ENCODE results near the gene KRT85.
A peak's percentile ranks its signal among the peaks of the same experiment; 100 is the strongest.

Gene KRT85

DNA sequence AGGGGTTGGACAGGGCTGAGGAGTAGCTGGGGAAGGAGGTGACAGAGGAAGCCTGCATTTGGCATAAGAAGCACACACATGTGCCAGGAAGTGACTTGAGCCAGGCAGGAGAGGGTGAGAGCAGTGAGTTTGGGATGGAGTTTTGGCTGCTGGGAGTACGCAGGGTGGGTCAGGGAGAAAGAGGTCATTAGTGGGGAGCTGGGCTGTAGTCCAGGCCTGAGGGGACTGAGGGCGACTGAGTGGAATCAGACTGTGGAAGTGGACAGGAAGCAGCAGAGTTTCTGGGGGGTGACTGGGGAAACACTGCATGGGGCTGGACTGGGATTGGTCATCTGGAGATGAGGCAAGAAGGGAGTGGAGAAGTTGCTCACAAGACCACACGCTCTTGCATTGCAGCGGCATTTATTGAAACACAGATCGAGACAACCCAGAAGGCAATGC lies 7.6 kb downstream of the KRT85 start:
- H3K79me2 ChIP-seq (ENCODE audit: insufficient read depth, low read length), result no peaks in the 10 kb centered on the region
- no peaks in the 10 kb centered on the region for H3K27me3 ChIP-seq (ENCODE audit: insufficient read depth, low read length, poor library complexity)
- no peak overlapping the region for H3K27ac ChIP-seq (ENCODE audit: low read length)
- TF ChIP-seq EZH2 (IDR thresholded peaks at IDR 0.05; ENCODE audit: borderline replicate concordance, low read depth, low read length, severe bottlenecking) (no peak), CTCF (IDR thresholded peaks at IDR 0.05; ENCODE audit: borderline replicate concordance, extremely low read depth, low read length, poor library complexity, severe bottlenecking) (no peak)
- H3K4me1 ChIP-seq (ENCODE audit: insufficient read depth, low read length), result peaks cover 10% of the 10 kb centered on the region; the same call in 1 of the 2 replicates
- no peak overlapping the region for H3K4me3 ChIP-seq (ENCODE audit: low read depth in 1 of 2, low read length in 2 of 2)
- H2AFZ ChIP-seq (ENCODE audit: low read depth, low read length), result peak overlapping the region; percentile 7; the same call in 1 of the 2 replicates
- no peaks in the 10 kb centered on the region for H3K9me3 ChIP-seq (ENCODE audit: insufficient read depth, low read length, severe bottlenecking)
- DNase-seq, result no peak
- no peak for ATAC-seq (ENCODE audit: insufficient read depth, low read depth)
- peaks cover 3% of the 10 kb centered on the region for H4K20me1 ChIP-seq (ENCODE audit: insufficient read depth, low read length)
- H3K9ac ChIP-seq (ENCODE audit: low read depth, low read length), result no peak overlapping the region
- no peak overlapping the region for H3K4me2 ChIP-seq (ENCODE audit: insufficient read depth, low read length)
- H3K36me3 ChIP-seq (ENCODE audit: insufficient read depth, low read length), result no peaks in the 10 kb centered on the region

DNA sequence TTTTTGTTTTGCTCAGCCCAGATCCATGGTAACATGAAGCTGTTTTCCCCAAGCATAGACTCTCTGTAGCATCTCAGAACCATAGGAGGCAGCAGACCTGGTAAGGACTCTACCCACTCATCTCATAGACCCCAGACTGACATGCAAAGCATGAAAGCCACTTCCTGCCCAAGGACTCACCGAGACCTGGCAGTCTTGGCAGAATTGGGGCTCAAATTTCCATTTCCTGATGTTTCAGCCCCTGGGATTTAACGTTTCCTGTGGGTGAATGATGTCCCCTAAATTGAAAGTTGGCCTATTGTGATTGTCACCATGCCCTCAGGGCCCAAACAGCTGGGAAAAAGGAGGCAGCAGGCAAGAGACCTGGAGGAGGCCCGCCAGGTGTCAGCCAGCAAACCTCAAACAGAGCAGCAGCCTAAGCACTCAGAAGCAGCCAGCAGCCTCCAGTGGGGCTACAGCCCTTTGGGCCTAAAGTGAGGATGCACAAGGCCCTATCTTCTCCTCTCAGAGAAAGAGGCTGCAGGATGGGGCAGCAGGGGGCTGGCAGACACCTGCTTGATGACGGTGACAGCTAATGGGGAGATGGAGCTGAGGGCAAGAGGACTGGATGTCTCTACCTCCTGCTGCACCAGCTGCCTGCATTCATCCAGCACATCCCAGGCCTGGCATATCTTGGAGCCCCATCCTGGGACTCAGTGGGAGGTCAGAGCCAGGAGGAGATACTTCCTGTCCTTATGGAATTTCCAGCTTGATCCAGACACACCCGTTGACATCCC lies 8.5 kb downstream of the KRT85 start:
- Histone ChIP-seq H3K9me3 (ENCODE audit: insufficient read depth, low read length, severe bottlenecking) (no peaks in the 10 kb centered on the region), H3K79me2 (ENCODE audit: insufficient read depth, low read length) (no peaks in the 10 kb centered on the region), H3K27me3 (ENCODE audit: insufficient read depth, low read length, poor library complexity) (no peaks in the 10 kb centered on the region), H3K4me2 (ENCODE audit: insufficient read depth, low read length) (no peak overlapping the region), H3K4me3 (ENCODE audit: low read depth in 1 of 2, low read length in 2 of 2) (no peak overlapping the region), H4K20me1 (ENCODE audit: insufficient read depth, low read length) (no peaks in the 10 kb centered on the region; the same call in 1 of the 2 replicates), H2AFZ (ENCODE audit: low read depth, low read length) (no peak overlapping the region), H3K27ac (ENCODE audit: low read length) (no peak overlapping the region), H3K4me1 (ENCODE audit: insufficient read depth, low read length) (peaks cover 10% of the 10 kb centered on the region; the same call in 1 of the 2 replicates), H3K9ac (ENCODE audit: low read depth, low read length) (no peak overlapping the region), H3K36me3 (ENCODE audit: insufficient read depth, low read length) (no peaks in the 10 kb centered on the region)
- peak; percentile 93 for ATAC-seq (ENCODE audit: insufficient read depth, low read depth)
- TF ChIP-seq EZH2 (IDR thresholded peaks at IDR 0.05; ENCODE audit: borderline replicate concordance, low read depth, low read length, severe bottlenecking), result no peak
- TF ChIP-seq CTCF (IDR thresholded peaks at IDR 0.05; ENCODE audit: borderline replicate concordance, extremely low read depth, low read length, poor library complexity, severe bottlenecking), result peak; percentile 34
- DNase-seq, result peak; percentile 34

GRCh38 chr12:52356762-52357580 lies 10.3 kb downstream of the KRT85 start:
- peaks cover 10% of the 10 kb centered on the region; the same call in 1 of the 2 replicates for H3K4me1 ChIP-seq (ENCODE audit: insufficient read depth, low read length)
- no peaks in the 10 kb centered on the region for H3K36me3 ChIP-seq (ENCODE audit: insufficient read depth, low read length)
- no peaks in the 10 kb centered on the region; the same call in 1 of the 2 replicates for H4K20me1 ChIP-seq (ENCODE audit: insufficient read depth, low read length)
- DNase-seq (no peak), ATAC-seq (ENCODE audit: insufficient read depth, low read depth) (no peak)
- H3K9ac ChIP-seq (ENCODE audit: low read depth, low read length), result no peak overlapping the region
- no peaks in the 10 kb centered on the region for H3K9me3 ChIP-seq (ENCODE audit: insufficient read depth, low read length, severe bottlenecking)
- no peak overlapping the region for H3K27ac ChIP-seq (ENCODE audit: low read length)
- H3K79me2 ChIP-seq (ENCODE audit: insufficient read depth, low read length), result no peaks in the 10 kb centered on the region
- H3K4me3 ChIP-seq (ENCODE audit: low read depth in 1 of 2, low read length in 2 of 2), result no peak overlapping the region
- H2AFZ ChIP-seq (ENCODE audit: low read depth, low read length), result no peak overlapping the region
- H3K4me2 ChIP-seq (ENCODE audit: insufficient read depth, low read length), result no peak overlapping the region
- H3K27me3 ChIP-seq (ENCODE audit: insufficient read depth, low read length, poor library complexity), result no peaks in the 10 kb centered on the region
- no peak for TF ChIP-seq EZH2 (IDR thresholded peaks at IDR 0.05; ENCODE audit: borderline replicate concordance, low read depth, low read length, severe bottlenecking)
- TF ChIP-seq CTCF (IDR thresholded peaks at IDR 0.05; ENCODE audit: borderline replicate concordance, extremely low read depth, low read length, poor library complexity, severe bottlenecking), result no peak
